K562 (cell line): ENCODE results near the gene SNRNP70. TPM values are rescaled to one million over a fixed set of nuclear protein-coding genes. Genes with fewer than 3 reads are reported as not detected.

Source experiments
- ATAC-seq: fragments of 200-7000 bp; cut with Tn5 transposase; 3 replicates; pipeline ENCODE4 v1.9.1; 2020; ENCODE audit warnings: moderate library complexity
- BruUV-seq: library from RNA; stranded (reverse); fragments of 400-500 nt; replicated peaks from 2 replicates; lab custom pipeline; 2021; lab: Mats Ljungman, UMichigan
- CTCF ChIA-PET: fragments of 300-600 bp; formaldehyde crosslinking; extraction: SDS; loops from one replicate; lab custom pipeline; 2021; ENCODE audit warnings: low intra/inter-chr PET ratio; lab: Yijun Ruan, JAX
- POLR2A ChIA-PET: fragments of 300-600, 350-650 bp; sonication (Branson Sonifier 250); formaldehyde crosslinking; extraction: SDS; loops from one replicate; lab custom pipeline; 2021; ENCODE audit warnings: antibody characterized with exemption, inconsistent platforms; lab: Yijun Ruan, JAX
- DNase-seq, 4 experiments: peaks; one replicate each; pipeline versions ENCODE4 v3.0.0 to v3.0.0-alpha.2; 2011 to 2018; ENCODE audit warnings: low spot score in 3 of 4, mixed read lengths in 3 of 4; ENCODE audit errors: extremely low read depth in 1 of 4
- FAIRE-seq: peaks from 2 replicates; lab custom pipeline; 2011; peaks lifted over from hg19 to GRCh38; lab: Jason Lieb, UNC
- H2AFZ ChIP-seq: 2 replicates; pipeline ENCODE4 v1.6.0; 2011; ENCODE audit warnings: low read depth, low read length, control low read depth, inconsistent platforms
- H3K27ac ChIP-seq: fragments of 200-600 bp; 3 replicates; pipeline ENCODE4 v1.8.0; 2011; ENCODE audit warnings: low read depth, mild to moderate bottlenecking, control low read depth, inconsistent platforms, low read length, moderate library complexity, mixed read lengths; ENCODE audit errors: extremely low read depth
- H3K27me3 ChIP-seq, 2 experiments: fragments of 300-600 bp in 1 of 2; 2 replicates in 1 of 2; 3 replicates in 1 of 2; pipeline versions ENCODE4 v1.6.0 to v1.8.0; 2011; ENCODE audit warnings: inconsistent platforms in 2 of 2, low read length in 2 of 2, mild to moderate bottlenecking in 1 of 2, mixed read lengths in 1 of 2, moderate library complexity in 1 of 2; ENCODE audit not compliant: control insufficient read depth in 2 of 2, insufficient read depth in 2 of 2
- H3K36me3 ChIP-seq: fragments of 300-600 bp; 3 replicates; pipeline ENCODE4 v1.8.0; 2011; ENCODE audit warnings: mild to moderate bottlenecking, low read length, inconsistent platforms; ENCODE audit not compliant: control insufficient read depth, insufficient read depth
- H3K4me1 ChIP-seq, 2 experiments: fragments of 200-600 bp in 1 of 2; replicated peaks in 1 of 2; 2 replicates in 1 of 2; 3 replicates in 1 of 2; pipeline versions ENCODE4 v1.5.1 to v1.8.0; 2011; ENCODE audit warnings: inconsistent platforms in 2 of 2, low read length in 2 of 2, mild to moderate bottlenecking in 1 of 2, mixed read lengths in 1 of 2, moderate library complexity in 1 of 2; ENCODE audit not compliant: control insufficient read depth in 2 of 2, insufficient read depth in 2 of 2
- H3K4me2 ChIP-seq: 2 replicates; pipeline ENCODE4 v1.6.1; 2011; ENCODE audit warnings: low read length, control low read depth, inconsistent platforms, mixed read lengths; ENCODE audit not compliant: insufficient read depth
- H3K4me3 ChIP-seq: fragments of 200-600 bp; sonication (generic), shearing (Covaris generic); 2 replicates; pipeline ENCODE4 v1.5.1; 2016; ENCODE audit warnings: control low read depth, inconsistent platforms
- H3K79me2 ChIP-seq: fragments of 200-600 bp; 3 replicates; pipeline ENCODE4 v1.8.0; 2011; ENCODE audit warnings: low read length, inconsistent platforms; ENCODE audit not compliant: control insufficient read depth, insufficient read depth
- H3K9ac ChIP-seq, 2 experiments: 2 replicates each; pipeline versions ENCODE4 v1.6.0 to v1.6.1; 2011; ENCODE audit warnings: low read depth in 2 of 2, low read length in 2 of 2, control low read depth in 1 of 2, inconsistent platforms in 1 of 2, mild to moderate bottlenecking in 1 of 2, mixed read lengths in 1 of 2; ENCODE audit not compliant: insufficient read depth in 1 of 2
- H3K9me1 ChIP-seq: one replicate; pipeline ENCODE4 v1.6.0; 2011; ENCODE audit warnings: inconsistent platforms, mild to moderate bottlenecking, low read length, moderate library complexity; ENCODE audit not compliant: control insufficient read depth, insufficient read depth
- H3K9me3 ChIP-seq: replicated peaks from 2 replicates; pipeline ENCODE4 v1.5.1; 2011; ENCODE audit warnings: low read depth, low read length, inconsistent platforms; ENCODE audit not compliant: control insufficient read depth, insufficient read depth
- H4K20me1 ChIP-seq: replicated peaks from 2 replicates; pipeline ENCODE4 v1.6.1; 2011; ENCODE audit warnings: low read length, inconsistent platforms, mixed read lengths; ENCODE audit not compliant: control insufficient read depth, insufficient read depth
- EGR1 ChIP-seq: fragments of 450-650 bp; conservative IDR thresholded peaks from 2 replicates; pipeline ENCODE4 v1.6.1; 2017; ENCODE audit warnings: mild to moderate bottlenecking
- HMG20A ChIP-seq: fragments of 450-650 bp; formaldehyde crosslinking; conservative IDR thresholded peaks from 2 replicates; pipeline ENCODE4 v1.4.0; 2020; ENCODE audit warnings: mild to moderate bottlenecking, mixed read lengths
- KDM1A ChIP-seq, 2 experiments: fragments of 450-650 bp; IDR thresholded peaks; 2 replicates each; pipeline ENCODE4 v1.6.1; 2016; ENCODE audit warnings: mild to moderate bottlenecking in 2 of 2
- NR3C1 ChIP-seq: sonication (generic); formaldehyde crosslinking; IDR thresholded peaks from 2 replicates; pipeline ENCODE4 v1.8.1; 2022; ENCODE audit warnings: missing genetic modification reagents
- POLR2G ChIP-seq: fragments of 200-400 bp; formaldehyde crosslinking; IDR thresholded peaks from 2 replicates; pipeline ENCODE4 v1.6.1; 2017; ENCODE audit warnings: low read depth, mild to moderate bottlenecking, antibody characterized with exemption, low read length, moderate library complexity
- ZNF217 ChIP-seq: sonication (generic); formaldehyde crosslinking; IDR thresholded peaks from 2 replicates; pipeline ENCODE4 v1.8.0; 2022; ENCODE audit warnings: mild to moderate bottlenecking, missing genetic modification reagents
- WGBS: fragments of 100-300 bp; shearing (Covaris generic); methylation state at CpG from one replicate; pipeline ENCODE4 v1.1.6; 2016; ENCODE audit warnings: low coverage, mixed read lengths; ENCODE audit not compliant: insufficient coverage; ENCODE audit errors: missing lambda C conversion rate; 5-methylcytosine and 5-hydroxymethylcytosine counted together
- in situ Hi-C: fragments of 300-500 bp; cut with MboI; formaldehyde crosslinking; loops from 4 replicates; pipeline ENCODE4 v1.15.0; 2018; ENCODE audit warnings: inconsistent platforms, mixed read lengths
- intact Hi-C: fragments of 100-400 bp; cut with micrococcal nuclease; formaldehyde crosslinking; loops from 2 replicates; pipeline ENCODE4 v1.14.2; 2022
- polyA plus RNA-seq, 8 experiments: library from polyadenylated mRNA; depleted of rRNA in 4 of 8; stranded (reverse) in 5 of 8; unstranded in 3 of 8; fragments of >200 nt; fragmentation: Nextera tagmentation in 2 of 8; fragmentation: Illumina TruSeq in 1 of 8; extraction: Ambion mirVana in 2 of 8; extraction: Trizol in 1 of 8; gene quantifications; 2 replicates each; pipeline versions ENCODE4 v1.2.1 to v1.2.3, GENCODE V29; 2011 to 2014; ENCODE audit warnings: inconsistent platforms in 1 of 8, missing spikeins in 1 of 8
- total RNA-seq, 7 experiments: library from RNA; depleted of rRNA in 6 of 7; stranded (reverse); fragments of >200 nt in 6 of 7; fragmentation: Illumina TruSeq in 2 of 7; extraction: Trizol in 2 of 7; gene quantifications; 2 replicates each; pipeline versions ENCODE4 v1.2.1 to v1.2.3, GENCODE V29; 2011 to 2021; ENCODE audit warnings: low replicate concordance in 1 of 7

SNRNP70 gene
- total and polyA plus RNA-seq, 9 of the 15 experiments (the other 6 are each of a cell fraction or from before 2014, with no cell fraction given) = 2.8 to 496 (median 136) TPM

- FAIRE-seq (no peak), ATAC-seq (no peak), DNase-seq (no peak)
- no TSS peak for BruUV-seq
- Histone ChIP-seq H3K4me1 (peaks cover 2 to 46% of the 10 kb centered on the region in 2 experiments; a peak in 4 of 5 replicates), H3K9me3 (no peaks in the 10 kb centered on the region), H3K27ac (no peak overlapping the region), H3K79me2 (no peaks in the 10 kb centered on the region), H4K20me1 (peaks cover 4% of the 10 kb centered on the region; the same call in 1 of the 2 replicates), H3K36me3 (no peaks in the 10 kb centered on the region), H2AFZ (no peak overlapping the region), H3K4me2 (no peak overlapping the region), H3K9ac (no peak overlapping the region), H3K27me3 (peaks cover 19 to 61% of the 10 kb centered on the region in 2 experiments; a peak in 3 of 5 replicates), H3K9me1 (no peaks in the 10 kb centered on the region), H3K4me3 (no peak overlapping the region)
- in situ Hi-C loops = no loop called here
- ChIA-PET POLR2A (interaction anchor here (0.6 to 1.4 kb wide), 2 partner anchors 9 to 395 kb away, joined by 3 to 4 read pairs; no protein-coding TSS in a partner anchor), CTCF (no interaction called here)
- peak; percentile 11 to 38; a peak in 1 of 4 replicates for TF ChIP-seq KDM1A (IDR thresholded peaks at IDR 0.05)
- no peak for TF ChIP-seq POLR2G
- no peak for TF ChIP-seq HMG20A (CRISPR knock-in tag)
- no peak for TF ChIP-seq ZNF217 (CRISPR knock-in tag)
- WGBS = 12% methylated on average over 2 of the region's 2 CpGs
- intact Hi-C loops = no loop called here
These were observed 24.3 kb upstream of the SNRNP70 start for GRCh38 chr19:49061000-49061399.

- no TSS peak for BruUV-seq
- Histone ChIP-seq H3K36me3 (no peaks in the 10 kb centered on the region), H3K9me3 (no peaks in the 10 kb centered on the region), H3K4me1 (peaks cover 2 to 42% of the 10 kb centered on the region in 2 experiments; a peak in 4 of 5 replicates), H3K27me3 (peaks cover 22 to 61% of the 10 kb centered on the region in 2 experiments; a peak in 3 of 5 replicates), H3K9ac (peak overlapping the region in 1 of 2 experiments; percentile 45; a peak in 2 of 4 replicates), H3K79me2 (no peaks in the 10 kb centered on the region), H3K4me3 (no peak overlapping the region), H2AFZ (no peak overlapping the region), H3K4me2 (no peak overlapping the region), H3K9me1 (no peaks in the 10 kb centered on the region), H3K27ac (no peak overlapping the region), H4K20me1 (peaks cover 4% of the 10 kb centered on the region; the same call in 1 of the 2 replicates)
- CTCF ChIA-PET = no interaction called here
- intact Hi-C loops = no loop called here
- 4% methylated on average over 23 of the region's 25 CpGs for WGBS
- DNase-seq (peak in 1 of 4 experiments; percentile 20), FAIRE-seq (no peak), ATAC-seq (no peak)
- TF ChIP-seq NR3C1 (CRISPR knock-in tag) (no peak), EGR1 (peak; percentile 61)
- in situ Hi-C loops = no loop called here
- POLR2A ChIA-PET = interaction anchor here (1.4 kb wide), 1 partner anchor 8 kb away, joined by 4 read pairs; no protein-coding TSS in a partner anchor
These were observed 23.8 kb upstream of the SNRNP70 start for GRCh38 chr19:49061445-49061844.
